PC-3 (cell line): Measurements from ENCODE around the gene CAMK1G. TPM values are rescaled to one million over a fixed set of nuclear protein-coding genes. Genes with fewer than 3 reads are reported as not detected.

Source experiments
- ATAC-seq: fragments of 200-7000 bp; cut with Tn5 transposase; 2 replicates; pipeline ENCODE4 v1.9.1; 2020; ENCODE audit warnings: mild to moderate bottlenecking, moderate library complexity
- BruUV-seq: library from RNA; stranded (reverse); fragments of 400-500 nt; replicated peaks from 2 replicates; lab custom pipeline; 2021; lab: Mats Ljungman, UMichigan
- CTCF ChIA-PET: fragments of 300-600 bp; sonication (Branson Sonifier 250); formaldehyde crosslinking; loops from one replicate; lab custom pipeline; 2022; ENCODE audit warnings: antibody characterized with exemption; lab: Charles Lee
- POLR2A ChIA-PET: fragments of 300-600 bp; sonication (Branson Sonifier 250); formaldehyde crosslinking; loops from one replicate; lab custom pipeline; 2022; ENCODE audit warnings: antibody characterized with exemption; ENCODE audit not compliant: unreplicated experiment; lab: Charles Lee
- DNase-seq: peaks from one replicate; pipeline ENCODE4 v3.0.0-alpha.2; 2015
- H2AFZ ChIP-seq: fragments of 300-600 bp; sonication (generic); 2 replicates; pipeline ENCODE4 v1.6.0; 2016; ENCODE audit warnings: antibody characterized with exemption, low read length
- H3F3A ChIP-seq: fragments of 300-600 bp; sonication (generic); one replicate; pipeline ENCODE4 v1.6.0; 2017; ENCODE audit warnings: antibody characterized with exemption, low read length, control low read depth, mild to moderate bottlenecking; ENCODE audit not compliant: unreplicated experiment
- H3K27ac ChIP-seq: fragments of 300-600 bp; sonication (generic); 2 replicates; pipeline ENCODE4 v1.5.1; 2016; ENCODE audit warnings: mild to moderate bottlenecking, low read length
- H3K27me3 ChIP-seq: fragments of 300-600 bp; sonication (generic); 2 replicates; pipeline ENCODE4 v1.6.1; 2016; ENCODE audit warnings: low read length, mixed read lengths
- H3K36me3 ChIP-seq: fragments of 300-600 bp; sonication (generic); 2 replicates; pipeline ENCODE4 v1.6.1; 2016; ENCODE audit warnings: low read depth, mixed run types, low read length, mixed read lengths
- H3K4me1 ChIP-seq: fragments of 300-600 bp; sonication (generic); 2 replicates; pipeline ENCODE4 v1.5.1; 2016; ENCODE audit warnings: low read length; ENCODE audit not compliant: insufficient read depth
- H3K4me2 ChIP-seq: fragments of 300-600 bp; sonication (generic); 2 replicates; pipeline ENCODE4 v1.6.0; 2016; ENCODE audit warnings: low read length
- H3K4me3 ChIP-seq: fragments of 300-600 bp; sonication (generic); 2 replicates; pipeline ENCODE4 v1.5.1; 2016; ENCODE audit warnings: mild to moderate bottlenecking, low read length, mixed read lengths
- H3K79me2 ChIP-seq: fragments of 300-600 bp; sonication (generic); 2 replicates; pipeline ENCODE4 v1.6.1; 2017; ENCODE audit warnings: low read length, mixed read lengths
- H3K9ac ChIP-seq: fragments of 300-600 bp; sonication (generic); 2 replicates; pipeline ENCODE4 v1.6.0; 2016; ENCODE audit warnings: mild to moderate bottlenecking, low read length
- H3K9me2 ChIP-seq: fragments of 300-600 bp; sonication (generic); replicated peaks from 2 replicates; pipeline ENCODE4 v1.6.1; 2016; ENCODE audit warnings: mixed run types, low read length, mixed read lengths
- H3K9me3 ChIP-seq: fragments of 300-600 bp; sonication (generic); 2 replicates; pipeline ENCODE4 v1.6.1; 2016; ENCODE audit warnings: low read length, mixed read lengths
- H4K20me1 ChIP-seq: fragments of 300-600 bp; sonication (generic); 2 replicates; pipeline ENCODE4 v1.6.1; 2016; ENCODE audit warnings: low read length, mixed read lengths
- EZH2 ChIP-seq: fragments of 300-600 bp; sonication (generic); IDR thresholded peaks from one replicate; pipeline ENCODE4 v1.6.1; 2017; ENCODE audit warnings: antibody characterized with exemption, mild to moderate bottlenecking, low read length; ENCODE audit not compliant: unreplicated experiment
- EZH2phosphoT487 ChIP-seq: fragments of 300-600 bp; sonication (generic); IDR thresholded peaks from 2 replicates; pipeline ENCODE4 v1.6.1; 2018; ENCODE audit warnings: mild to moderate bottlenecking, antibody characterized with exemption, low read length, borderline replicate concordance
- intact Hi-C: fragments of 100-400 bp; cut with micrococcal nuclease; formaldehyde crosslinking; loops from 2 replicates; pipeline ENCODE4 v1.9.0; 2023
- total RNA-seq: library from RNA; depleted of rRNA; stranded (reverse); fragments of >200 nt; gene quantifications from 2 replicates; pipeline ENCODE4 v1.2.3, GENCODE V29; 2014
- TF ChIP-seq, protein P1 (sequence below): fragments of 300-600 bp; sonication (generic); conservative IDR thresholded peaks from 2 replicates; pipeline ENCODE4 v1.5.1; 2017; ENCODE audit warnings: antibody characterized with exemption, low read depth, mild to moderate bottlenecking, low read length

Gene CAMK1G
- total RNA-seq, 1 experiment from 2014 or later: not detected

GRCh38 chr1:209546390-209547085 lies 37.0 kb upstream of the CAMK1G start:
- TF ChIP-seq EZH2phosphoT487: no peak
- TF ChIP-seq EZH2: no peak
- TF ChIP-seq, protein P1, sequence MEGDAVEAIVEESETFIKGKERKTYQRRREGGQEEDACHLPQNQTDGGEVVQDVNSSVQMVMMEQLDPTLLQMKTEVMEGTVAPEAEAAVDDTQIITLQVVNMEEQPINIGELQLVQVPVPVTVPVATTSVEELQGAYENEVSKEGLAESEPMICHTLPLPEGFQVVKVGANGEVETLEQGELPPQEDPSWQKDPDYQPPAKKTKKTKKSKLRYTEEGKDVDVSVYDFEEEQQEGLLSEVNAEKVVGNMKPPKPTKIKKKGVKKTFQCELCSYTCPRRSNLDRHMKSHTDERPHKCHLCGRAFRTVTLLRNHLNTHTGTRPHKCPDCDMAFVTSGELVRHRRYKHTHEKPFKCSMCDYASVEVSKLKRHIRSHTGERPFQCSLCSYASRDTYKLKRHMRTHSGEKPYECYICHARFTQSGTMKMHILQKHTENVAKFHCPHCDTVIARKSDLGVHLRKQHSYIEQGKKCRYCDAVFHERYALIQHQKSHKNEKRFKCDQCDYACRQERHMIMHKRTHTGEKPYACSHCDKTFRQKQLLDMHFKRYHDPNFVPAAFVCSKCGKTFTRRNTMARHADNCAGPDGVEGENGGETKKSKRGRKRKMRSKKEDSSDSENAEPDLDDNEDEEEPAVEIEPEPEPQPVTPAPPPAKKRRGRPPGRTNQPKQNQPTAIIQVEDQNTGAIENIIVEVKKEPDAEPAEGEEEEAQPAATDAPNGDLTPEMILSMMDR: no peak
- H3K27ac ChIP-seq: no peak overlapping the region
- BruUV-seq: no TSS peak
- no peaks in the 10 kb centered on the region for H3K79me2 ChIP-seq
- no peaks in the 10 kb centered on the region for H3K36me3 ChIP-seq
- POLR2A ChIA-PET: no interaction called here
- peaks cover 37% of the 10 kb centered on the region for H3K4me1 ChIP-seq
- H3K9ac ChIP-seq: no peak overlapping the region
- H2AFZ ChIP-seq: no peak overlapping the region
- no peak for ATAC-seq
- H3K9me2 ChIP-seq: no peaks in the 10 kb centered on the region
- H3K27me3 ChIP-seq: no peaks in the 10 kb centered on the region
- H3K9me3 ChIP-seq: no peaks in the 10 kb centered on the region
- DNase-seq: no peak
- H4K20me1 ChIP-seq: no peaks in the 10 kb centered on the region
- H3F3A ChIP-seq: peaks cover 5% of the 10 kb centered on the region
- intact Hi-C loops: no loop called here
- H3K4me2 ChIP-seq: no peak overlapping the region
- CTCF ChIA-PET: no interaction called here
- H3K4me3 ChIP-seq: no peak overlapping the region

DNA sequence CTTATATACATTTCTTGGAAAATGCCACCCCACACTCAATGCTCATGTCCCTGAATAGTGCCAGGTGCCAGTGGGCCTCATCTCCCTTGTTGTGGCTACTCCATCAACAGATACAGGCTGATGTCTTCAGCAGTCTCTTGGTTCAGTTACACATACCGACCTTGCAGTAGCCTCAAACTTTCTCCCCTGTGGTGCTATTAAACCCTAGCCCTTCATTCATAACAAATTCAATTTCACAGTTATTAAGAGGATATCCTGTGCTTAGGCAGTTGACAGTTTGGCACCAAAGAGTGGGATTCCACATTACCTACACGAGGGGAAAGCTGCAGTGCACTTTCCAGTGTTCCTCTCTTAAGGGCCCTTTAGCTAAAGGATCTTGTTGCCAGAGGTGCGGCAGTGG lies 35.9 kb upstream of the CAMK1G start:
- Histone ChIP-seq H2AFZ (no peak overlapping the region), H3K36me3 (no peaks in the 10 kb centered on the region), H3K4me2 (no peak overlapping the region), H3K9me2 (no peaks in the 10 kb centered on the region), H3K27me3 (no peaks in the 10 kb centered on the region), H3K4me1 (peaks cover 28% of the 10 kb centered on the region), H3K9ac (no peak overlapping the region), H3K79me2 (no peaks in the 10 kb centered on the region), H3F3A (no peaks in the 10 kb centered on the region), H4K20me1 (no peaks in the 10 kb centered on the region), H3K27ac (no peak overlapping the region), H3K9me3 (no peaks in the 10 kb centered on the region), H3K4me3 (no peak overlapping the region)
- CTCF ChIA-PET: no interaction called here
- POLR2A ChIA-PET: no interaction called here
- no peak for DNase-seq
- intact Hi-C loops: no loop called here
- no peak for ATAC-seq
- TF ChIP-seq EZH2phosphoT487: no peak
- TF ChIP-seq EZH2: no peak
- TF ChIP-seq, protein P1: no peak
- BruUV-seq: no TSS peak

- no peaks in the 10 kb centered on the region for H3K27me3 ChIP-seq
- intact Hi-C loops: no loop called here
- no peaks in the 10 kb centered on the region for H3K9me3 ChIP-seq
- no peaks in the 10 kb centered on the region for H3K36me3 ChIP-seq
- BruUV-seq: no TSS peak
- no peak overlapping the region for H3K9ac ChIP-seq
- no peak overlapping the region for H3K4me3 ChIP-seq
- no peak overlapping the region for H2AFZ ChIP-seq
- no peak for DNase-seq
- H3K27ac ChIP-seq: no peak overlapping the region
- no peaks in the 10 kb centered on the region for H3K9me2 ChIP-seq
- no peaks in the 10 kb centered on the region for H3F3A ChIP-seq
- ATAC-seq: no peak
- ChIA-PET POLR2A (no interaction called here), CTCF (no interaction called here)
- H3K4me1 ChIP-seq: peaks cover 9% of the 10 kb centered on the region; the same call in 1 of the 2 replicates
- TF ChIP-seq EZH2phosphoT487: no peak
- TF ChIP-seq, protein P1: peak; percentile 48; the same call in 1 of the 2 replicates
- H3K4me2 ChIP-seq: no peak overlapping the region
- H4K20me1 ChIP-seq: no peaks in the 10 kb centered on the region
- H3K79me2 ChIP-seq: no peaks in the 10 kb centered on the region
Measured at GRCh38 chr1:209549443-209550205, 33.9 kb upstream of the CAMK1G start.
